Loucy (cell line): ENCODE measurements around the gene AP1S1.

Source experiments
- H2AFZ ChIP-seq: fragments of 200-600 bp; sonication (generic); 2 replicates; pipeline ENCODE4 v1.6.0; 2016; ENCODE audit warnings: antibody characterized with exemption, mild to moderate bottlenecking, low read length, moderate library complexity
- H3F3A ChIP-seq: fragments of 200-600 bp; 2 replicates; pipeline ENCODE4 v1.6.0; 2016; ENCODE audit warnings: antibody characterized with exemption, low read depth, mild to moderate bottlenecking
- H3K27me3 ChIP-seq: fragments of 200-600 bp; sonication (generic); 2 replicates; pipeline ENCODE4 v1.6.1; 2014; ENCODE audit warnings: low read length, mild to moderate bottlenecking; ENCODE audit not compliant: insufficient read depth, poor library complexity, severe bottlenecking
- H3K36me3 ChIP-seq: fragments of 200-600 bp; sonication (generic); 2 replicates; pipeline ENCODE4 v1.6.1; 2016; ENCODE audit warnings: low read length; ENCODE audit not compliant: insufficient read depth
- H3K4me1 ChIP-seq: fragments of 200-600 bp; sonication (generic); 2 replicates; pipeline ENCODE4 v1.5.1; 2014; ENCODE audit warnings: low read length, mild to moderate bottlenecking; ENCODE audit not compliant: insufficient read depth, poor library complexity, severe bottlenecking
- H3K4me2 ChIP-seq: fragments of 200-600 bp; sonication (generic); 2 replicates; pipeline ENCODE4 v1.6.0; 2014; ENCODE audit warnings: antibody characterized with exemption, low read length, low read depth, mild to moderate bottlenecking; ENCODE audit not compliant: poor library complexity, severe bottlenecking
- H3K4me3 ChIP-seq: fragments of 200-600 bp; sonication (generic); 2 replicates; pipeline ENCODE4 v1.5.1; 2014; ENCODE audit warnings: low read length, mild to moderate bottlenecking, mixed read lengths; ENCODE audit not compliant: poor library complexity, severe bottlenecking
- H3K79me2 ChIP-seq: fragments of 200-600 bp; sonication (generic); 2 replicates; pipeline ENCODE4 v1.6.1; 2014; ENCODE audit warnings: low read length; ENCODE audit not compliant: insufficient read depth
- H3K9ac ChIP-seq: fragments of 200-600 bp; sonication (generic); 2 replicates; pipeline ENCODE4 v1.6.0; 2014; ENCODE audit warnings: mild to moderate bottlenecking, low read depth, low read length, moderate library complexity; ENCODE audit not compliant: poor library complexity, severe bottlenecking
- H3K9me2 ChIP-seq: fragments of 200-600 bp; sonication (generic); replicated peaks from 2 replicates; pipeline ENCODE4 v1.6.1; 2016; ENCODE audit warnings: low read depth, low read length, mixed read lengths
- H3K9me3 ChIP-seq: fragments of 200-600 bp; sonication (generic); 2 replicates; pipeline ENCODE4 v1.6.1; 2014; ENCODE audit warnings: mild to moderate bottlenecking, antibody characterized with exemption, low read length, low read depth; ENCODE audit not compliant: insufficient read depth
- H4K20me1 ChIP-seq: fragments of 200-600 bp; sonication (generic); 2 replicates; pipeline ENCODE4 v1.6.0; 2014; ENCODE audit warnings: antibody characterized with exemption, low read length, mild to moderate bottlenecking; ENCODE audit not compliant: insufficient read depth, poor library complexity, severe bottlenecking
- EZH2phosphoT487 ChIP-seq: fragments of 200-600 bp; IDR thresholded peaks from 2 replicates; pipeline ENCODE4 v1.6.1; 2018; ENCODE audit warnings: antibody characterized with exemption, mild to moderate bottlenecking, moderate library complexity, borderline replicate concordance
- TF ChIP-seq, protein P1 (sequence below): fragments of 200-600 bp; sonication (generic); conservative IDR thresholded peaks from 2 replicates; pipeline ENCODE4 v1.5.1; 2014; ENCODE audit warnings: mild to moderate bottlenecking, antibody characterized with exemption, low read length

AP1S1 gene

GRCh38 chr7:101174322-101174854, 20.1 kb downstream of the AP1S1 start:
- Histone ChIP-seq H3K9ac (no peak overlapping the region), H3F3A (no peaks in the 10 kb centered on the region), H3K4me2 (no peak overlapping the region), H4K20me1 (no peaks in the 10 kb centered on the region), H3K79me2 (no peaks in the 10 kb centered on the region), H3K36me3 (no peaks in the 10 kb centered on the region), H3K4me1 (peaks cover 26% of the 10 kb centered on the region), H3K4me3 (no peak overlapping the region), H3K9me2 (no peaks in the 10 kb centered on the region), H3K27me3 (no peaks in the 10 kb centered on the region), H3K9me3 (no peaks in the 10 kb centered on the region), H2AFZ (no peak overlapping the region)
- TF ChIP-seq, protein P1, sequence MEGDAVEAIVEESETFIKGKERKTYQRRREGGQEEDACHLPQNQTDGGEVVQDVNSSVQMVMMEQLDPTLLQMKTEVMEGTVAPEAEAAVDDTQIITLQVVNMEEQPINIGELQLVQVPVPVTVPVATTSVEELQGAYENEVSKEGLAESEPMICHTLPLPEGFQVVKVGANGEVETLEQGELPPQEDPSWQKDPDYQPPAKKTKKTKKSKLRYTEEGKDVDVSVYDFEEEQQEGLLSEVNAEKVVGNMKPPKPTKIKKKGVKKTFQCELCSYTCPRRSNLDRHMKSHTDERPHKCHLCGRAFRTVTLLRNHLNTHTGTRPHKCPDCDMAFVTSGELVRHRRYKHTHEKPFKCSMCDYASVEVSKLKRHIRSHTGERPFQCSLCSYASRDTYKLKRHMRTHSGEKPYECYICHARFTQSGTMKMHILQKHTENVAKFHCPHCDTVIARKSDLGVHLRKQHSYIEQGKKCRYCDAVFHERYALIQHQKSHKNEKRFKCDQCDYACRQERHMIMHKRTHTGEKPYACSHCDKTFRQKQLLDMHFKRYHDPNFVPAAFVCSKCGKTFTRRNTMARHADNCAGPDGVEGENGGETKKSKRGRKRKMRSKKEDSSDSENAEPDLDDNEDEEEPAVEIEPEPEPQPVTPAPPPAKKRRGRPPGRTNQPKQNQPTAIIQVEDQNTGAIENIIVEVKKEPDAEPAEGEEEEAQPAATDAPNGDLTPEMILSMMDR: no peak
- no peak for TF ChIP-seq EZH2phosphoT487

DNA sequence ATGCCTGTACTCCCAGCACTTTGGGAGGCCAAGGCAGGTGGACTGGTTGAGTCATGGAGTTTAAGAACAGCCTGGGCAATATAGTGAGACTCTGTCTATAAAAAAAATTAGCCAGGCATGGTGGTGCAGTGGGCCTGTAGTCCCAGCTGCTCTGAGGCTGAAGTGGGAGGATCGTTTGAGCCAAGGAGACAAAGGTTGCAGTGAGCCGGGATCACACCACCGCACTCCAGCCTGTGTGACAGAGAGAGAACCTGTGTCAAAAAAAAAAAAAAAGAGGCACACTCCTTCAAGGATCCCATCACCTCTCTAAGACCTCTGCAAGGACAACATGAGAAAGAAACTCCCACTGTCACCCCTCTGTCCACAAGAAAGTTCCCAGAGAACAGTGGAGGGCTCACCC, 21.4 kb downstream of the AP1S1 start:
- H2AFZ ChIP-seq: no peak overlapping the region
- H3K9me3 ChIP-seq: no peaks in the 10 kb centered on the region
- H3K36me3 ChIP-seq: no peaks in the 10 kb centered on the region
- H3K4me2 ChIP-seq: no peak overlapping the region
- no peaks in the 10 kb centered on the region for H4K20me1 ChIP-seq
- H3K79me2 ChIP-seq: no peaks in the 10 kb centered on the region
- H3K4me3 ChIP-seq: no peak overlapping the region
- no peaks in the 10 kb centered on the region for H3K9me2 ChIP-seq
- H3K27me3 ChIP-seq: no peaks in the 10 kb centered on the region
- H3K9ac ChIP-seq: no peak overlapping the region
- peaks cover 13% of the 10 kb centered on the region for H3K4me1 ChIP-seq
- H3F3A ChIP-seq: no peaks in the 10 kb centered on the region
- TF ChIP-seq, protein P1: no peak
- TF ChIP-seq EZH2phosphoT487: no peak

GRCh38 chr7:101177644-101178043, 23.4 kb downstream of the AP1S1 start:
- H3K79me2 ChIP-seq: no peaks in the 10 kb centered on the region
- H3K4me3 ChIP-seq: no peak overlapping the region
- no peaks in the 10 kb centered on the region for H4K20me1 ChIP-seq
- no peaks in the 10 kb centered on the region for H3K9me3 ChIP-seq
- no peaks in the 10 kb centered on the region for H3K4me1 ChIP-seq
- TF ChIP-seq, protein P1: no peak
- no peak for TF ChIP-seq EZH2phosphoT487
- no peak overlapping the region for H3K9ac ChIP-seq
- no peaks in the 10 kb centered on the region for H3K9me2 ChIP-seq
- H3K36me3 ChIP-seq: no peaks in the 10 kb centered on the region
- no peaks in the 10 kb centered on the region for H3F3A ChIP-seq
- no peaks in the 10 kb centered on the region for H3K27me3 ChIP-seq
- no peak overlapping the region for H2AFZ ChIP-seq
- H3K4me2 ChIP-seq: no peak overlapping the region
